ENCODE results near the gene ITGA1.
A peak's percentile ranks its signal among the peaks of the same experiment; 100 is the strongest.

ITGA1 gene

DNA sequence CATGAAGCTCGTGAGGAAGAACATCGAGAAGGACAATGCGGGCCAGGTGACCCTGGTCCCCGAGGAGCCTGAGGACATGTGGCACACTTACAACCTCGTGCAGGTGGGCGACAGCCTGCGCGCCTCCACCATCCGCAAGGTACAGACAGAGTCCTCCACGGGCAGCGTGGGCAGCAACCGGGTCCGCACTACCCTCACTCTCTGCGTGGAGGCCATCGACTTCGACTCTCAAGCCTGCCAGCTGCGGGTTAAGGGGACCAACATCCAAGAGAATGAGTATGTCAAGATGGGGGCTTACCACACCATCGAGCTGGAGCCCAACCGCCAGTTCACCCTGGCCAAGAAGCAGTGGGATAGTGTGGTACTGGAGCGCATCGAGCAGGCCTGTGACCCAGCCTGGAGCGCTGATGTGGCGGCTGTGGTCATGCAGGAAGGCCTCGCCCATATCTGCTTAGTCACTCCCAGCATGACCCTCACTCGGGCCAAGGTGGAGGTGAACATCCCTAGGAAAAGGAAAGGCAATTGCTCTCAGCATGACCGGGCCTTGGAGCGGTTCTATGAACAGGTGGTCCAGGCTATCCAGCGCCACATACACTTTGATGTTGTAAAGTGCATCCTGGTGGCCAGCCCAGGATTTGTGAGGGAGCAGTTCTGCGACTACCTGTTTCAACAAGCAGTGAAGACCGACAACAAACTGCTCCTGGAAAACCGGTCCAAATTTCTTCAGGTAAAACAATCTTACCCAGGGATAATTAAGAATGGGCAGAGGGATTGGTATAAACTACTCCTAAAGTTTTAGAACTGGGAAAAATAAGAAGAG, 12.9 kb downstream of the ITGA1 start:
- H3K27me3 Mint-ChIP-seq (ENCODE audit: low read depth, poor library complexity) = no peaks in the 10 kb centered on the region
- H3K9me3 Mint-ChIP-seq = no peaks in the 10 kb centered on the region
- peaks cover 70% of the 10 kb centered on the region for H3K4me1 Mint-ChIP-seq
- peak; percentile 61 for DNase-seq
- peak overlapping the region; percentile 100 for H3K27ac Mint-ChIP-seq
- TF ChIP-seq, protein P1, sequence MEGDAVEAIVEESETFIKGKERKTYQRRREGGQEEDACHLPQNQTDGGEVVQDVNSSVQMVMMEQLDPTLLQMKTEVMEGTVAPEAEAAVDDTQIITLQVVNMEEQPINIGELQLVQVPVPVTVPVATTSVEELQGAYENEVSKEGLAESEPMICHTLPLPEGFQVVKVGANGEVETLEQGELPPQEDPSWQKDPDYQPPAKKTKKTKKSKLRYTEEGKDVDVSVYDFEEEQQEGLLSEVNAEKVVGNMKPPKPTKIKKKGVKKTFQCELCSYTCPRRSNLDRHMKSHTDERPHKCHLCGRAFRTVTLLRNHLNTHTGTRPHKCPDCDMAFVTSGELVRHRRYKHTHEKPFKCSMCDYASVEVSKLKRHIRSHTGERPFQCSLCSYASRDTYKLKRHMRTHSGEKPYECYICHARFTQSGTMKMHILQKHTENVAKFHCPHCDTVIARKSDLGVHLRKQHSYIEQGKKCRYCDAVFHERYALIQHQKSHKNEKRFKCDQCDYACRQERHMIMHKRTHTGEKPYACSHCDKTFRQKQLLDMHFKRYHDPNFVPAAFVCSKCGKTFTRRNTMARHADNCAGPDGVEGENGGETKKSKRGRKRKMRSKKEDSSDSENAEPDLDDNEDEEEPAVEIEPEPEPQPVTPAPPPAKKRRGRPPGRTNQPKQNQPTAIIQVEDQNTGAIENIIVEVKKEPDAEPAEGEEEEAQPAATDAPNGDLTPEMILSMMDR (IDR thresholded peaks at IDR 0.05) = no peak
- peaks cover 12% of the 10 kb centered on the region for H3K36me3 Mint-ChIP-seq (ENCODE audit: low read depth)
- H3K4me3 Mint-ChIP-seq = peak overlapping the region; percentile 96

- DNase-seq = peak; percentile 8
- TF ChIP-seq, protein P1 (IDR thresholded peaks at IDR 0.05) = no peak
- Mint-ChIP-seq H3K9me3 (no peaks in the 10 kb centered on the region), H3K36me3 (ENCODE audit: low read depth) (peaks cover 16% of the 10 kb centered on the region), H3K27me3 (ENCODE audit: low read depth, poor library complexity) (no peaks in the 10 kb centered on the region), H3K27ac (peak overlapping the region; percentile 100), H3K4me1 (peaks cover 70% of the 10 kb centered on the region), H3K4me3 (peak overlapping the region; percentile 96)
Measured at GRCh38 chr5:52801329-52801728, 13.6 kb downstream of the ITGA1 start.

GRCh38 chr5:52802272-52802973, 14.7 kb downstream of the ITGA1 start:
- peaks cover 61% of the 10 kb centered on the region for H3K4me1 Mint-ChIP-seq
- H3K27me3 Mint-ChIP-seq (ENCODE audit: low read depth, poor library complexity) = no peaks in the 10 kb centered on the region
- H3K9me3 Mint-ChIP-seq = no peaks in the 10 kb centered on the region
- H3K4me3 Mint-ChIP-seq = peak overlapping the region; percentile 96
- TF ChIP-seq, protein P1 (IDR thresholded peaks at IDR 0.05) = no peak
- no peak for DNase-seq
- peaks cover 16% of the 10 kb centered on the region for H3K36me3 Mint-ChIP-seq (ENCODE audit: low read depth)
- no peak overlapping the region for H3K27ac Mint-ChIP-seq

- Mint-ChIP-seq H3K4me3 (peak overlapping the region; percentile 96), H3K9me3 (no peaks in the 10 kb centered on the region), H3K27ac (no peak overlapping the region), H3K4me1 (peaks cover 56% of the 10 kb centered on the region), H3K36me3 (ENCODE audit: low read depth) (peaks cover 16% of the 10 kb centered on the region), H3K27me3 (ENCODE audit: low read depth, poor library complexity) (no peaks in the 10 kb centered on the region)
- TF ChIP-seq, protein P1 (IDR thresholded peaks at IDR 0.05) = no peak
- DNase-seq = no peak
Measured at GRCh38 chr5:52802974-52803336, 15.2 kb downstream of the ITGA1 start.

DNA sequence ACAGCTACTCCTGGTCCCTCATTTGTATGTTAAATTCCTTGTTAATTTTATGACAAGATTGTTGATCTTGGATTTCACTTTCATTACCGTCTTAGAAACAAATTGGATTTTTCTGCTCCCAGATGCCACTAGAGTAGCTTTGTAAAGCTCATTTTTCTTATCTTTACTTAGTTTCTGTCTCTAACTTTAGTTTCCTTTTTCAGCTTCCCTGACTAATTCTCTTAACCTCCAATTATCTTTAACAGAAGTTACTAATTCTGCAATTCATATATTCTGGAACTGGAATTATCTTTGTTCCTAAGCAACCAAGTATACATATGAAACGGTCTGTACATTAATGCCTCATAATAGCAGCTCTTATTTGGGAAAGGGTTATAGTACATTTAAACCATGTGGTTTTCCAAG, 16.7 kb downstream of the ITGA1 start:
- H3K4me1 Mint-ChIP-seq = peaks cover 42% of the 10 kb centered on the region
- TF ChIP-seq, protein P1 (IDR thresholded peaks at IDR 0.05) = no peak

More for the DNA sequence above, 16.7 kb downstream of the ITGA1 start:
- no peaks in the 10 kb centered on the region for H3K9me3 Mint-ChIP-seq
- no peaks in the 10 kb centered on the region for H3K27me3 Mint-ChIP-seq (ENCODE audit: low read depth, poor library complexity)
- peak overlapping the region; percentile 28 for H3K4me3 Mint-ChIP-seq
- DNase-seq = no peak
- H3K27ac Mint-ChIP-seq = no peak overlapping the region
- peaks cover 16% of the 10 kb centered on the region for H3K36me3 Mint-ChIP-seq (ENCODE audit: low read depth)

Measured in nephron progenitor cell (in vitro differentiated cells).